Embryonic facial prominence (tissue), 1 donor: ENCODE measurements around the gene ID4.
"Not testable (repeated sequence)": the region's sequence is repeated elsewhere in the genome, so short reads cannot be mapped to it uniquely, and the experiment has no call there.

Experiments used
- DNase-seq: peaks from one replicate; pipeline ENCODE4 v3.0.0-alpha.2; 2016; ENCODE audit errors: extremely low spot score

The ID4 gene

DNA sequence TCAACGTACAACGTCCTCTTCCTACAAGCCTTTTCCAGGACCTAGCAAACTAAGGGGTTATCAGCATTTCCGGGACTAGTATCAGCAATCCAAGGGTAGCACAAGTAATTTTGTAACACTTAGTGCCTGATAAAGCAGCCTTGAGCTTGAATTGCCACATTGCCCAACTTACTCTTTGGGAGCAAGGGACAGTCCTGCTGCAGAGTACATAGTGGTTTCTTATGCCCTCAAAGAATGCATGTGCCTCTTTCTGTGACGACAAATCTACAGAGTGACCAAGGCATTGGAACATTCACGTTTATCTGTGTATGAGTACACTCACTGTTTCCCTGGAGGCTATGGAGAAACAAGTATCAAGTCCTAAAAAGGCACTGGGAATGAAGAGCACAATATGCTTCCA, 3.2 kb upstream of the ID4 start:
- DNase-seq: no peak

DNA sequence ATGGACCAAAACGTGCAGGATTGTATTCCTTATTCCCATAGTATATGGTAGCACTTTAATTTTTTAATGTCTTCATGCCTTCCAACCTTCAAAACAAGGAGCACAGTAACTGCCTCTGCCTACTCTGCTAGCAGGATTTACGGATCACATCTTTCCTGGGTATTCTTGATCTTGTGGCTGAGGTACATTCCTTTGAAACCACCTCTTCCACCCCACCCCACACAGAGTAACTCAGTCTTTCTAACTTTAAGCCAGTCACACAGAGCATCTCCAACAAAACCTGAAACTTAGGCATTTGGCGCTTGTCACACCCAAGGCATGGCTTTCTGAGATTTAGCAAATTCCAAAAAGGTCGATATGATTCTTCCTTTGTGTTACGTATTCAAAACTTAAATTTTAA, 2.3 kb upstream of the ID4 start:
- no peak for DNase-seq

DNA sequence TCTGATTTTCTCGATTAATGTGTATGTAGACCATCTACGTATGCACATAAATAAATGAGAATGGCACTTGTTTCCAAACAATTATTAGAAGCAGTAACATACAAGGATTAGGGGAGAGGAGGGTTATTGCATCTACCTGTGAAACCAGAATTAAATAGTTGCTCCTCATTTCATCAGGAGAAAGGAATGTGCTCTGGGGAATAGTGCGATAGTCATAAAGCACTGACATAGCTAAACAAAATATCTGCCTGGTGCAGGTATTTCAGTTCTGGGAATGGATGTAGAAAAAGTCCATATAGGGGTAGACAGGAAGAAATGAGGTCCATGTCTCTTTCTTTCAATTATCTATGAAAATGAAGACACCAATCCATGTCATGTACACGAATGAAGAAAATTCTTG, 1.6 kb upstream of the ID4 start:
- no peak for DNase-seq

DNA sequence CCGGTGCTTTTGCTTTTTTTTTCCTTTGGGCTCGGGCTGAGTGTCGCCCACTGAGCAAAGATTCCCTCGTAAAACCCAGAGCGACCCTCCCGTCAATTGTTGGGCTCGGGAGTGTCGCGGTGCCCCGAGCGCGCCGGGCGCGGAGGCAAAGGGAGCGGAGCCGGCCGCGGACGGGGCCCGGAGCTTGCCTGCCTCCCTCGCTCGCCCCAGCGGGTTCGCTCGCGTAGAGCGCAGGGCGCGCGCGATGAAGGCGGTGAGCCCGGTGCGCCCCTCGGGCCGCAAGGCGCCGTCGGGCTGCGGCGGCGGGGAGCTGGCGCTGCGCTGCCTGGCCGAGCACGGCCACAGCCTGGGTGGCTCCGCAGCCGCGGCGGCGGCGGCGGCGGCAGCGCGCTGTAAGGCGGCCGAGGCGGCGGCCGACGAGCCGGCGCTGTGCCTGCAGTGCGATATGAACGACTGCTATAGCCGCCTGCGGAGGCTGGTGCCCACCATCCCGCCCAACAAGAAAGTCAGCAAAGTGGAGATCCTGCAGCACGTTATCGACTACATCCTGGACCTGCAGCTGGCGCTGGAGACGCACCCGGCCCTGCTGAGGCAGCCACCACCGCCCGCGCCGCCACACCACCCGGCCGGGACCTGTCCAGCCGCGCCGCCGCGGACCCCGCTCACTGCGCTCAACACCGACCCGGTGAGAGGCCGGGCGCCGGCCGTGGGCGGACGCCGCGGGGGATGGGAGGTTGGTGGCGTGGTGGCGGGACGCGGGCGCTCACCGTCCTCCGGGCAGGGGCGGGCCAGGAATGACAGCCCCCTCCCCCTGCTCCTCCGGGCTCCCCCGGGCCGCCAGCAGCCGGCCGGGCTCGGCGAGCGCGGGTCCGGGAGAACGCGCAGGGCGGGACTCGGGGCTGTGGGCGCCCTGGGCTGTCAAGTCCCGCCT, 606 bp downstream of the ID4 start:
- no peak for DNase-seq

DNA sequence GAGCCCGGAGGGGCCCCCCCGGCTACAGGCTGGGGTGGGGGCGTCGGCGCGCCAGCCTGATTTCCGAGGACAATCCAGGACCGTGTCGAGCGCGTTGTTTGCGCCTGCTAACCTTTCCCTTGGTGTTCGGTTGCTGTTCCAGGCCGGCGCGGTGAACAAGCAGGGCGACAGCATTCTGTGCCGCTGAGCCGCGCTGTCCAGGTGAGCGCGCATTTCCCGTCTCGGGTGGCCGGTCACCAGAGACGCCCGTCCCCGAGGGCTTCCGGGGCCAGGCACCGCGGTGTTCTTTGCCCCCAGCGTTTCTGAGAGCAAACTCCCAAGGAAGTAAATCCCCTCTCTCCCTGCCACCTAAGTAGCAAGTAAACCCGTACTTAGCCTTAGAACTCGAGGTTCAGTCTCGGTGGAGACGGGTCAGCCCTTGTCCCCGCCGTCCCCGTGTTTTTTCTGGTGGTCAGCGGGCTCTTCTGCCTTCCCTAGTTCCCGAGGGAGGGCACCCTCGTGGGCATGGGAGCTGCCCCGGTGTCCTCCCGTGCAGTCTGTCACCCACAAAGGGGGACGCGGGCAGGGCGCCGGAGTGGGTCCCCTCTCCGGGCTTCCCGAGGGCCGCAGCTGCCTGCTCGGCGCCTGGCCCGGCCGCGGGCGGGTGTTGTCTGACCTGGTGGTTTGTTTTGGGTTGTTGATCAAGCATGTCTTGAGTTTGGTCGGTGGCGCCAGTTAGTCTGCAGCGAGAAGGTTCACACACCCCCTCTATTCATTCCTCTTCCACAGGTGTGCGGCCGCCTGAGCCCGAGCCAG, 1.5 kb downstream of the ID4 start:
- DNase-seq: no peak

DNA sequence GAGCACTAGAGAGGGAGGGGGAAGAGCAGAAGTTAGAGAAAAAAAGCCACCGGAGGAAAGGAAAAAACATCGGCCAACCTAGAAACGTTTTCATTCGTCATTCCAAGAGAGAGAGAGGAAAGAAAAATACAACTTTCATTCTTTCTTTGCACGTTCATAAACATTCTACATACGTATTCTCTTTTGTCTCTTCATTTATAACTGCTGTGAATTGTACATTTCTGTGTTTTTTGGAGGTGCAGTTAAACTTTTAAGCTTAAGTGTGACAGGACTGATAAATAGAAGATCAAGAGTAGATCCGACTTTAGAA, 2.0 kb downstream of the ID4 start:
- no peak for DNase-seq

DNA sequence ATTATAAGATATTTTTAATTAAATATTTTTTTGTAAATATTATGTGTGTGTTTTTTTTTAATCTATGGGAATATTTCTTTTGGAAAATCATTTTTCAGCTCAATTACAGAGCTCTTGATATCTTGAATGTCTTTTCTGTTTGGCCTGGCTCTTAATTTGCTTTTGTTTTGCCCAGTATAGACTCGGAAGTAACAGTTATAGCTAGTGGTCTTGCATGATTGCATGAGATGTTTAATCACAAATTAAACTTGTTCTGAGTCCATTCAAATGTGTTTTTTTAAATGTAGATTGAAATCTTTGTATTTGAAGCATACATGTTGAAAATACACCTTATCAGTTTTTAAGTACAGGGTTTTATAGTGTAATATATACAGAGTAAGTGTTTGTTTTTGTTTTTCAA, 2.6 kb downstream of the ID4 start:
- no peak for DNase-seq

DNA sequence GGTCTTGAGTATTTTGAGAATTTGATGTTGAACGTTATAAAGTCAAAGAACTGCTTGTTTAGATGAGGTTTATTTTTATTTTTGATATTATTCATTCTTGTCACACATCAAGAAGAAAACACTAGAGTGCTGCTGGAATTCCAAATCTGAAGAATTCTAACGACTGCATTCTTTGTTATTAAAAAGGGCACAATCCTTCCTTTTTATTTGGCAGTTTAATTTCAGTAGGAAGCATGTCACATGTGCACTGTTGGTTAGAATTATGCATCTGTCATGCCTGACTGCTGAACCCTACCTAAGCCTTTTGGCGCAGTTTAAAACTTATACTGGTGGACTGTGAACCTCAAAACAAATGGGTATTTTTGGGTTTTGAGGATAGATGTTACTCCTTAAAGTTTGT, 4.0 kb downstream of the ID4 start:
- DNase-seq: no peak

DNA sequence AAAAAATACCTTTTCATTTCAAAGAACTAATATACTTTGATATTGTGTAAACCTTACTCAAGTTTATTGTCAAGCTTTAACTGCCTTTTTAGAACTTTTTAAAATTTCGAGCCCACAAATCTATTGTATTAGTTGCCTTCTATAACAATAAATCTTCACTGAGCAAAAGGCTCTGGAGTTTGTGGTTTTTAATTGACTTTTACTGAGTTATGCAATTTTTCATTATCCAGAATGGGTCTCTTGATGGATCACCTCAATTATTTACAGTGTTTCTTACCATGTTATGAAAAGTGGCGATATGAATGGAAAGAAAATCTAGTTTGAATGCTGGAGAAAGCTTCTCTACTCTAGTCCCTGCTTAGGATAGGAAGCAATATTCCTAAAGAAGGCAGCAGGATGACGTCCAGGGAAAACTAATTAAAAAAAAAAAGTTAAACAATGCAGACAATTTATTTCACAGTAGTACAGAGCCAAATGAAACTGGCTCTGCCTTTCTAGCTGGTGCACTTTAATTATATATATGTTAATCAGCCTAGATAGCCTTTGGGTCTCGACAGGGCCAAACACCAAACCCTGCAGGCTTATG, 5.0 kb downstream of the ID4 start:
- no peak for DNase-seq

DNA sequence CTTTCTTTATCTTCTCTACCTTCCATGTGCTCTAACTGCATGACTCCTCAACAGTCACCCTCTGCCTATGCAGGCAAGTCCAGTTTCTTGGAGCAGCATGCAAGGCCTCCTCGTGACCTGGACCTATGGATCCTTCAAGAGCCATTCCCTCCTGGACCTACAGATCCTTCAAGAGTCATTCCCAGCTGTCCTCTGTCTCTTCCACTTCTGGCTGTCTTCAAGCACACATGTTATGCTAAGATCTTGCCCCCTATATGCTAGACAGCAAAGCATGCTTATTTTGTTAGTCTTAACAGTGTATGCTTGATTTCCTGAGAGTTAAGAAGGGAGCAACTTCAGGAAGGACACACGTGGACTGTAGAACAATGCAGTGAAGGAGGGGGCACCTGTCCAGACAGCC, 7.5 kb downstream of the ID4 start:
- no peak for DNase-seq

DNA sequence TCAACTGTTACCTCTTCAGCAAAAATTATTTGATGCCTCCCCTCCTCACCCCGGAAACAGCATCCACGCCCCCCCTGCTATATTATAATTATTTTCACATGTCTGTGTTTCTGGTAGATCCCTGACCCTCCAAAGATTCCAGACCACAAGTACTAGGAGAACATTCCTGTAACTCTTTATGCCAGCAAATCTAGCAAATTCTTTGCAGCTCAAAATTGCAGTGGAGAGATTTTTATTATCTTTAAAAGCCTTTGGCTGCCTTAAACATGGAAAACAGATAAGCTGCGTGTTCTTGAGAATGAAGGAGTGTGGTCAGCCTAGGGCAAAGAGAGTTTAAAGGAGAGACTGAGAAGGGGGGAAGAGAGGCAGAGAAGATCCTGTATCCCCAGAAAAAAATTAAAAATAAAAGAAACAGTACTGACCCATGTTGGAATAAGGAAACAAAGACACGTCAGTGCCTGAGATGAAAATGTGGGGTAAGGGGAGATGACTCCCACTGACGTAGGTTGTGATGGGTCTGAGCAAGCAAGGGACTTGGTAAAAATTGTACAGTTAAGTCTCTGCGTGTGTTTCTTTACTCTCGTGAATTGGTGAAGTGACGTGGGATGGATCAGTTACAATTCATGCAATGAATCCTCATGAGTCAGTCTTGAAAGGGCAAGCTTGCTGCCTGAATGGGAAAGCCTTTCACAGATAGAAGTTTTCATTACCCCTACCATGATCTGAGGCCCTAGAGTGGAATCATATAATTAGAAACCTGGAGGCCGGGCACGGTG, 8.3 kb downstream of the ID4 start:
- no peak for DNase-seq

DNA sequence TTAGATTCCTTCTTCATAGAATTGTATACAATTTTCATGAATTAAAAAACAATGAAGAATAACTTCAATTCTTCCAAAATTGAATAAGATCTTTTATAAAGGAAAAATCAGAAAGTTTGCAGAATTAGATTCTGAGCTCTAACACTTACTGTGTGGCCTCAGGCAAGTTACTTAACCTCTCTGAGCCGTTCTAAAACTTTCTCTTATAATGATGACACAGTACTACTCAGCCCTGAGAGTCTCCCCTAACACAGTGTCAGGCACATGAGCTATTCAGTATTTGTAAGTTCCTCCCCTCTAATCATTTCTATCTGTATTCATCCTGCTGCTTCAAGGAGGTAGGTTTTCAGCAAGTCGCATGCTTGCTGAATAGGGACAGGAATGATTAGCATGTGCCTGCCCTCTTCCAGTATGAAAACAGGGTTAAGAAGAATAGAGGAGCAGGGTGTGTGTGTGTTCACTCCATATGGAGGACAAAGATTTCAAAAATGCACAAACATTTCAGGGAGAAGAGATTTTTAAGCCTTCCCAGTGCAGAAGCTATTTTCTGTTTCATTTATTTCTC, 11.4 kb downstream of the ID4 start:
- DNase-seq: no peak

DNA sequence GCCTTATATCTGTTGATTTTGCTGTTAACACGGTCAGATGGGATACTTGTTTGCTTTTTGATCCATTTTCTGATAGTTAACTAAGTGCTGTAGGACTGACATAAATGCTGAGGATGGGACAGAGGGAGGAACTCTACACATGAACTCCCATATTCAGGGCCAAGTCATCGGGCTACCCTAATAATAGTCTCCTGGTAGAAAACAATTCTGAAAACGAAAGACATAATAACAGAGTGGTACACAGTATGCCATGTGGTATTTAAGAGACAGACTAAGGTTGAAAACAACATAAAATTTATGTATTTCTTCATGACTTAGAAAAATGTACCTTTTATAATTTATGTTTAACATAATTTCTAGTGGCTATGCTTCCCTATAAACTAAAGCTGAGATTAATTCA, 12.0 kb downstream of the ID4 start:
- no peak for DNase-seq

DNA sequence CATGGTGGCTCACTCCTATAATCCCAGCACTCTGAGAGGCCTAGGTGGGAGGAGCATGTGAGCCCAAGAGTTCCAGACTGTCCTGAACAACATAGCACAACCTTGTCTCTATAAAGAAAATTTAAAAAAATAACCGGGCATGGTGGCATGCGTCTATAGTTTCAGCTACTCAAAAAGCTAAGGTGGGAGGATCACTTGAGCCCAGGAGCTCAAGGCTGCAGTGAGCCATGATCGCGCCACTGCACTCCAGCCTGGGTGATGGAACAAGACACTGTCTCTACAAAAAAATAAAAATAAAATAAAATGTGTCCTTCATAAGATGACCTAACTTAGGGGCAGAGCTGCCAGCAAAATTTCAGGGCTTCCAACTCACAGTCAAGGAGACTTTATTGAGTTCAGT, 12.6 kb downstream of the ID4 start:
- no peak for DNase-seq

DNA sequence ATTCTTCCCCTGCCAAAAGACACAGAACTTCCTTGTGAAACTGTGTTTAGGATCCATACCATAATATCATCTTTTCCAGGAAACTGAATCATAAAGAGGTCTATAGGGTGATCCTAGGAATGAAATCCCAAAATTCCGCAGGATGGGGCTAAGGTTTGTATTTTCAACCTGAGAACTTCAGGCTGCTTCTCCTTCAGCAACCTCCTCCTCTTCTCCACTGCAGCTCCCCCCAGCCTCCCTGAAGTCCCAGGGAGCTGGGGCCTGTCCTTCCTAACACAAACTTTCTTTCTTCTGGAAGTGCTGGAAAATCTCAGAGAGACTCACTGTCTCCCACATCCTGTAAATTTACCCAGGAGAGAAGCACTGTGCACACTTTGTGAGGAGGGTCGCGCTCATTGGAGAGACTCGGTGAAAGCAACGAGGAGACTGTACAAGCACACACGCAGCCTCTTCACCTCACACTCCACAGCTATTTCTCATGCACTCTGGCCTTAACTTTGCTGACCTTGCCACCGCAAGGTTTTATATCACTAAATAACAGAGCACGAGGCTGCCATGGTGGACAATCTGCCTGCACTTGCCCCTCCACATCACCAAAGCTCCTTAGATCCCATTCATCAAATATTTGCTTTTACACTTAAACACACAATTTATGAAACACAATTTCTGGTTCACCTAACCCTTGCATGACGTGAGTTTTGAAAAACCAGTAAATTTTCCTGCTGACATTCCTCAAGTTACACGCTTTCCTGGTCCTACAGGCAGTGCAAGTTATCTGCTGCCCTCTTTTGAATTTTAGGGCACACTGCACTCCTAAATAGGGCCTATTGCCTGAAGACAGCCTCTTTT, 14.3 kb downstream of the ID4 start:
- peak; percentile 83 for DNase-seq

DNA sequence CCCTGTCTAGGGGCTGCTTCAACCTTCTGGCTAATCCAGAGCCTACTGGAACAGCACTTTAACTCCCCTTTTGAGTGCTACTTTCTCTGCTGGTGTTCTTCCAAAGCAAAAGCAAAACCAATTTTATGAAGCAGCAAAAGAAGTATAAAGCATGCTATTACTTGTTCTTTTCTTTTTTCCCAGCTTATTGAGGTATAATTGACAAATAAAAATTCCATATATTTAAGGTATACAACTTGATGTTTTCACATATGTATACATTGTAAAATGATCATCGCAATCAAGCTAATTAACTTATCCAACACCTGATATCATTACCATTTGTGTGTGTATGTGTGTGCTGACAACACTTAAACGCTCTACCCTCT, 14.9 kb downstream of the ID4 start:
- no peak for DNase-seq

DNA sequence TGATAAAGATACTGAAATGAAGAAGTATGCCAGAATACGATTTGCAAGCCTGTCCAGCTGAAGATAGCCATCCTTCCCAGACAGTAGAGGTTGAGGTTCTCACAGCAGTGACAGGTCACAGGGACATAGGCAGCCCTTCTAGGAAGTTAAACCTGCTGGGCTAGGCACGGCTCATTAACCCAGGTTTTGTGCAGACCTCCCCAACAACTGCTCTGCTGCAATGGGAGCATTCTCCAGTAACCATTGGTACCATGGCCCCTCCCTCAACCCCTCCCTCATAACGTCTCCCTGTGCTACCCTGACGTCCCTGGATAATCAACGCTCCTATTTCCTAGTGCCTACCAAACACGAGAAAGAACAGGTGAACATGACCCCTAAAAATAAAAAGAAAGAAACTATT, 15.8 kb downstream of the ID4 start:
- no peak for DNase-seq

DNA sequence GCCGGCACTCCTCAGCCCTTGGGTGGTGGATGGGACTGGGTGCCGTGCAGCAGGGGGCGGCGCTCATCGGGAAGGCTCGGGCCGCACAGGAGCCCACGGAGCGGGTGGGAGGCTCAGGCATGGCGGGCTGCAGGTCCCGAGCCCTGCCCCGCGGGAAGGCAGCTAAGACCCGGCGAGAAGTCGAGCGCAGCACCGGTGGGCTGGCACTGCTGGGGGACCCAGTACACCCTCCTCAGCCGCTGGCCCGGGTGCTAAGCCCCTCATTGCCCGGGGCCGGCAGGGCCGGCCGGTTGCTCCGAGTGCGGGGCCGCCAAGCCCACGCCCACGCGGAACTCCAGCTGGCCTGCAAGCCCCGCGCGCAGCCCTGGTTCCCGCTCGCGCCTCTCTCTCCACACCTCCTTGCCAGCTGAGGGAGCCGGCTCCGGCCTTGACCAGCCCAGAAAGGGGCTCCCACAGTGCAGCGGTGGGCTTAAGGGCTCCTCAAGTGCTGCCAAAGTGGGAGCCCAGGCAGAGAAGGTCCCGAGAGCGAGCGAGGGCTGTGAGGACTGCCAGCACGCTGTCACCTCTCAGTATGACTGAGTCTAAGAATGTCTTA, 17.3 kb downstream of the ID4 start:
- not testable (repeated sequence) for DNase-seq

DNA sequence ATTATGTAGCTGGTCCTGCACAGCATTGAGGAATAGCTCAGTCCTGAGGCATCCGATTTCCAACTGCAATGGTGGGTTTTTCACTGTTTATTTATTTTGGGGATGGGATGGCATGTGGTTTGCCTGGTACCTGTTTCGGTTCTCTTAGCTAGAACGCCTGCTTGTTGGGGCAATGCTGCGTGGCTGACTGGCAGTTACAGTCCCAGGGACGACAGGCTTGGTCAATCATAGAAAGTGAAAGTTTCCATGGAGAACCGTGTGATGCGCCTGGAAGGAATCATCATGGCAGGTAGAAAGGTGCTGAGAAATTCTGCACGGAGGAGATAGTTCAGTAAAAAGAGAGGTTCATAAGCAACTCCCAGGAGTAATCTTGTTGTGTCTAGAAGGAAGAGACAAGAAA, 18.4 kb downstream of the ID4 start:
- no peak for DNase-seq

DNA sequence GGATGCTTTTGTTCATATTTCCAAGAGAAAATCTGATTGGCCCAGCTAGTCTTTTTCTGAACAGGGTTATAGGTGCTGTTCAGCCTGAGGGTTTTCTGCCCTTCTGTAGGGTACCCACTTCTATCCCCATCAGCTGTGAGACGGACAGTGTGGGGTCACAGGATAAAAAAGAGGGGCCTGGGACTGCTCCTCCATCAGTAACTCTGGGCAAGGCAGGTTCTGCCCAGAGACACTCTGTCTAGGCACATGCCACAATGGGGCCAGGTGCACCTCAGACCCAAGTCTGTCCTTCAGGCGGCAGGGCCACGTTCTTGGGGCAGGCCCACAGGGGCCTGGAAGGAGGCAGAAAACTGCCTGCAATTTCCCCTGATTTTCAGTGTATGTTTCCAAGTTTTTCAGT, 20.0 kb downstream of the ID4 start:
- no peak for DNase-seq

DNA sequence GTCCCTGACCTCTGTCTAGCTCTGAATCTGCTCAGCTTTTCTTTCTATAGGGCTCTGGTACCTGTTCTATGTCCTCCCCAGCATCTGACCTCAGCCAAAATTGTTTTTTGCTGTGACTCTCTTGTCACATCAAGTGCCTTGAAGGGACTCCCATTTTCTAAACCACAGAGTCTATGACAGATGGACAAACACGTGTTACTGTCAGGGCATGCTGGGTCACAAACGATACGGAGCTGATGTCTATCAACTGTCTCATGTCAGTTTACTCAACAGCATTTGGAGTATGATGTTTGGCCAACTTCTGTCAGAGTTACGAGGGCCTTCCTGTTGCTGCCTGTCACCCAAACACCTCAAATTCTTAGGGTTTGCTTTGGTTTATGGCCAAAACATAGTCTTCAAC, 20.5 kb downstream of the ID4 start:
- DNase-seq: no peak
